Measurements from ENCODE around the gene CPT1A.

Gene CPT1A

GRCh38 chr11:68872216-68873003 is 30.7 kb upstream of the CPT1A start:
- no peak for TF ChIP-seq CTCF (IDR thresholded peaks at IDR 0.05)

GRCh38 chr11:68870470-68870869 is 28.8 kb upstream of the CPT1A start:
- TF ChIP-seq CTCF (IDR thresholded peaks at IDR 0.05), result no peak

- no peak for TF ChIP-seq CTCF (IDR thresholded peaks at IDR 0.05)
These were observed 26.6 kb upstream of the CPT1A start for GRCh38 chr11:68868221-68868835.

GRCh38 chr11:68867066-68867465 is 25.4 kb upstream of the CPT1A start:
- TF ChIP-seq CTCF (IDR thresholded peaks at IDR 0.05), result no peak

GRCh38 chr11:68865241-68865640 is 23.5 kb upstream of the CPT1A start:
- no peak for TF ChIP-seq CTCF (IDR thresholded peaks at IDR 0.05)

- TF ChIP-seq CTCF (IDR thresholded peaks at IDR 0.05), result no peak
These were observed 22.0 kb upstream of the CPT1A start for GRCh38 chr11:68863553-68864265.

GRCh38 chr11:68862421-68862820 is 20.7 kb upstream of the CPT1A start:
- no peak for TF ChIP-seq CTCF (IDR thresholded peaks at IDR 0.05)

Data from LNCAP (cell line).